Measurements from ENCODE around the gene CAPN11.
A peak's percentile ranks its signal among the peaks of the same experiment; 100 is the strongest.

The CAPN11 gene

DNA sequence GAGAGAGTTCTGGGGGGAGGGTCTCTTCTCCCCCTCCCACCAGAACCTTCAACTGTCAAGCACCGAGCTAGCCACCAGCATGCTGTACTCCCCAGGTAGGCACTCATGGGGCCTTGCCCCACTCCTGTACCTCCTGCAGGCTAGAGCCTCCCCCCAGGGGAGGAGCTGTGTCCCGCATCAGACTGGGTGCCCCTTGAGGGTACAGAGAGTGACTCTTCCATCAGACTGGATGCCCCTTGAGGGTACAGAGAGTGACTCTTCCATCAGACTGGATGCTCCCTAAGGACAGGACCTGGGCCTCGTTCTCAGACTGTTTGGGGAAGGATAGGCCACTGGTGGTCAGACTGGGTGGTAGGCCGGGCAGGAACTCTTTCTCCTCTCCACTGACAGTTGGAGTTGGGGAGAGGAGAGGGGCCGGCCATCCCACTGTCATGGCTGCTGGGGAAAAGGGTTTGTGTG, at the start of gene CAPN11:
TSS of gene CAPN11 (plus strand) at position 51 of the 459 bp plus-strand sequence. CDS start at position 80, 29 bp downstream.
- DNase-seq, result no peak

DNA sequence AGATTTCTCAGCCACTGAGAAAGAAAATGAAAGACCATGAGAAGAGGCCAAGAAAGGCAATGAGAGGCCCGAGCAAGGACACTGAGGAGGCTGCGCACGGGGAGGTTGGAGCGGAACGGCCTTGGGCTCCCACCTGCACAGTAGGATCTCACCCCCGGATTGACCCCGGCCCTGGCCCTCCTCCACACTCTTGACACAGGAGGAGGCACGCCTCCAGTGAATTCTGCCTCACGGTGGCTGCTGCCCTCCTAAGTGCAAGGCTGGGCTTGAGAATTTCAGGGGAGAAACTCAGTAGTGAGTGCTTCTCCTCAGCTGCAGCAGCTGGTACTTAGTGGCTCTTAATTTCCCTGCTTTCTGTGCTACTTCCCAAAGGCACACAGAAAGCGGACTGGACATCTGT, 49.4 kb upstream of the CAPN11 start:
- no peak for DNase-seq

DNA sequence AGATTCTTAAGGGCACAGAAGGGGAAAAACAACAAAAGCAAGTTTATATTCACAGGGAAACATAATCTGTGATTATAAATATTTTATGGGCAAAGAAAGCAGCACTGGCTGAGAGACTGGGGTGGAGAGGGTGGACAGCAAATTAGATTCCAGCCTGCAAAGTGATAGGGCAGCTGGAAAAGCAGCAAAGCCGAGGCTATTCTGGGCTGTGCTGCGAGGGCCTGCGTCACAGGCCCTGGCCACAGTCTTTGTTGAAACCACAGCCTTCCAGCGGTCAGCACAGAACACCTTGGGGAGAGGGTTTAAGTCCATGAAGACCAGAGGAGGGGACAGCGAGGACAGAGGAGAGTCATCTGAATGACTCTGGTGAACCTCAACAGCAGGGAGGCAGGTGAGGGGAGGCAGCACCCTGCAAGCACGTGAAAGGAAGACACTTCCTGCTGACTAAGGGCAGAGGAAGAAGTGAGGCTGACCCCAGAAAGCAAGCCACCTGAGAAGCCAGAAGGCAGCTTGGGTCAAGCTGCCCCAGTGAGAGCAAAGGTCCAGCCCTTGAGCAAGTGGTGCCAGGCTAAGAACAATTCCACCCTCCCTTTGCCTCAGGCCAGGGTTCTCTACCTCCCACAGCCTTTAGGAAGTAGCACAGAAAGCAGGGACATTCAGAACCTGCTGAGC, 48.5 kb upstream of the CAPN11 start:
- no peak for DNase-seq

DNA sequence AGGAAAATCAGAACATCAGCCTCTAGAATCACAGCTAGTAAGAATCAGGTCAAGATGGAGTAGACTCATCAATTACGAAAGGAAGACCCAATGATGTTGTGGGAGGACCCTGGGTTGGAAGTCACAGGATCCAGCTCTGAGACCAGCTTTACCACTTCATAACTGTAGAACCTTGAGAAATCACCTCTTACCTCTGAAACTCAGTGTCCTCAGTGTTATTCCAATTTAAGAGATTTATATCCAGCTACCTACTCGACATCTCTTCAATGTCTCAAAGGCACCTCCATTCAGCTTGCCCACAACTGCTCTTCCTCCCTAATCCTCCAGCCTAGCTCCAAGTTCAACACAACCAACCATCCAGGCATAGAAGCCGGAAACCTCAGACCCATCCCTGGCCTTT, 47.7 kb upstream of the CAPN11 start:
- no peak for DNase-seq

DNA sequence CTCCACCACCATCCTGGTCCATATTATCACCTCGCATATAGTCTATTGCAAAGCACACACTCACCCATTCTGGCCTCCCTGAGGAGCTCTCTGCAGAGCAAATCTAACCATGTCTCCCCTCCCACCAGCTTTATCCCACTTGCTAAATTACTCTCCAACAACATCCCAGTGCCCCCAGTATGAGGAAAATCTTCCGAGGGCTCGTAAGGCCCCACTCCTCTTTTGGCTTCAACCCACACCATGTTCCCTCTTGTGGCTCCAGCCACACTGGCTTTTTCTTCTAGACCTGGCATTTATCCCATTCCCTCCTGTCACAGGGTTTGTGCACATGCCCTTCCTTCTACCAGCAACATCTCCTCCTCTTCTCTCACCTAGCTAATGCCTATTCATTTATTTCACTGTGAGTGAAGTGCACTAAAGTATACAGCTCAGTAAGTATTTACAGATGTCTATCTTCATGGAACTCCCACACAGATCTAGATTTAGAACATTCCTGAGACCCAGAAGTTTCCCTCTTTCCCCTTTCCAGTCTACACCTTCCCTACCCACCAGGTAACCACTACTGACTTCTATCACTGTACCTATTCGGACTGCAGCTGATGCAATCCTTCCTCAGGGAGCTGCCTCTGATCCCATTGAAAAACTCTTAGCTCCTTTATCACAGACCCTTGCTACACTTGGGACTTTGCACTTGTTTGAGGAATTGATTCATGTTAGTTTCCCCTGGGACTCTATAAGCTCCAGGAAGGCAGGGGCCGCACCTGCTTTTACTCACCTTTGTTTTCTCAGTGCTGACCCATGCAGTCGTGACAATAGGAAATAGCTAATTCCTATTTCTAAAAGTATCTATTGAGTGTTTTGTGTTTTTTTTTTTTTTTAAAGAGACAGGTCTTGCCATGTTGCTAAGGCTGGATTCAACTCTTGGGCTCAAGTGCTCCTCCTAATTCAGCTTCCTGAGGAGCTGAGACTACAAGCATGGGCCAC, 46.9 kb upstream of the CAPN11 start:
- DNase-seq, result no peak

DNA sequence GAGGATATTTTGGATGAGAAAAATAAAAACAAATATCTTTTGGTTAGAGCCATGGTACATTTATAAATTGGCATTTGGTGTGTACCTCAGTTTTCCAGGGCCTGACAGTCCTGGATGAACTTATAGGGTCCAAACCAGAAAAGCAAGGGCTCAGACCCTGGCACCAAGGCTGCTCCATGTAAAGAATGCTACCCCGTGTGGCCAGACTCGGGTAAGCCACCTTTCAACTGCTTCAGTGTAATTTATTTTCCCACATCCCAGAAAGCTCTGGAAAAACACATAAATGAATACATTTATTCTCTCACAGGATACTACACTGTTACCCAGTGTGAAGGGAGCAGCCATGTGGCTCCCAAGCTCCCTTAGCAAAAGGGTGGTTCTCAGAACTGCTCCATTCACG, 45.2 kb upstream of the CAPN11 start:
- no peak for DNase-seq

DNA sequence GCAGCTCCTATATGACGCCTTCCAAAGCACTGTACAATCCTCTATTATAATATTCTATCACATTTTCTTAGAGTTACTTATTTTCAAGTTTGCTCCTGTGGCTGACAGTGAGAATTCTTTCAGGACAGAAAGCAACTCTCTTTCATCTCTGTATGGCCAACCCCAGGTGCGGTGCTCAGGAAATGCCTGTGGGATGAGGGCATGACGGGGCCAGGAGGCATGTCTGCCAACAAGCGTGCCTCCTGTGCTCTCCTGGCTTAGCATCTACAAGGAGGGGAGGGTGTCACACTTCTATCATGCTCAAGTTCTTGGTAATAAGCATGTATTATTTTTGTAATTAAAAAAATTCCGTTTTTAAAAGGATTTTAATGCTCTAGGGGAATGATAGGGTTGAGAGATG, 42.8 kb upstream of the CAPN11 start:
- no peak for DNase-seq

DNA sequence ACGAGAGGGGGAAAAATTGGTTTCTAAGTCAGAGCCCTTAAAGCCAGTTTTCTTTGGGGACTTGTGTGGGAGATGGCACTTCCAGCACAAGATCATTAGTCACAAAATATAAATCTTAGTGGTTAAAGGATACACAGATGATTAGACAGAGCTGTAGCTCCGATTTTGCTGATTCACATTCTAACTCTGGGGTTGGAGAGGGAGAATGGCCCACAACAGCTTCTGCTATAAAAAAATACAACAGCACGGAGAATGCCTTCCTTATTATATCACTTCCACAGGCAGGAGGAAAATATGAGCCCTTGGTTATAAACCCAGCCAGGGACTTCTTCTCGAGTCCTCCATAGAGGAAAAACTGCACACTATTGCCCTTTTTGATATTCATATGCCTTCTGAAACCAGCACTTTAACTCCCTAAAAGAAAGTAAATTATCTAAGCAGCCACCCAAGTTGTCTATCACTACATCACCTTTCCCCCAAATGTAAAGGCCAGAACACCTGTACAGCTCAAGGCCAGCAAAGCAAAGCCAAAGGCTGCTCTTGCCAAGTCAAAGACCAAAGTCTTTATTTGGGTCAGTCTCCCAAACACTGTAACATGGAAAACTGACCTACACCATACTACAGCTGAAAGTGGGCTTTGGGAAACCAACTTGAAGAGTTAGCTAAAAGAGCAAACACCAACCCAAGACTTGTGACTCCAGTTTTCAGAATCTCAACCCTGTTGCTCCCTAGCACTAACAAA, 41.8 kb upstream of the CAPN11 start:
- DNase-seq, result no peak

DNA sequence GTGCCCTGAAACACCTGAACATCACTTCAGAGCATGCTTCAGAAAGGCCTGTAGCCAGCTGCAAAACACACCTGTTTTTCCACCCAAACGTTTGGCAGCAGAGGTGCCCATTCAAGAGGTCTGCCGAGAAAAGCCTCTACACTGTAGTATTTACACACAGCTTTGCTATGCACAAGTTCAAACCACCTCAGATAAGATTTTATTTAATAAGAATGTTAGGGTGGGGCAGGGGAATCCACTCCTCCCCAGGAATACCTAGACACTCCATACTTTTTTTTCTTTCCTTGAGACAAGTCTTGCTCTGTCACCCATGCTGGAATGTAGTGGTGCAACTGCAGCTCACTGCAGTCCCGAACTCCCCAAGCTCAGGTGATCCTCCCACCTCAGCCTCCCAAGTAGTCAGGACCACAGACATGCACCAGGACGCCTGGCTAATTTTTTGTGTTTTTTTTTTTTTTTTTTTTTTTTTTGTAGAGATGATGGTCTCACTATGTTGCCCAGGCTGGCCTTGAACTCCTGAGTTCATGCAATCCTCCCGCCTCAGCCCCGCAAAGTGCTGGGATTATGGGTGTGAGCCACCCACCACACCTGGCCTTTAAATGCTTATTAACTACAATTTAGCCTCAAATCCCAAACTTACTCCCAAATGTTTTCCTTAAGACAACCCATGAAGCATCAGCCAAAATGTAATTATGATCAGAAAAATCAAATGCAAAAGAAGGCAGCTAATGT, 41.1 kb upstream of the CAPN11 start:
- no peak for DNase-seq

DNA sequence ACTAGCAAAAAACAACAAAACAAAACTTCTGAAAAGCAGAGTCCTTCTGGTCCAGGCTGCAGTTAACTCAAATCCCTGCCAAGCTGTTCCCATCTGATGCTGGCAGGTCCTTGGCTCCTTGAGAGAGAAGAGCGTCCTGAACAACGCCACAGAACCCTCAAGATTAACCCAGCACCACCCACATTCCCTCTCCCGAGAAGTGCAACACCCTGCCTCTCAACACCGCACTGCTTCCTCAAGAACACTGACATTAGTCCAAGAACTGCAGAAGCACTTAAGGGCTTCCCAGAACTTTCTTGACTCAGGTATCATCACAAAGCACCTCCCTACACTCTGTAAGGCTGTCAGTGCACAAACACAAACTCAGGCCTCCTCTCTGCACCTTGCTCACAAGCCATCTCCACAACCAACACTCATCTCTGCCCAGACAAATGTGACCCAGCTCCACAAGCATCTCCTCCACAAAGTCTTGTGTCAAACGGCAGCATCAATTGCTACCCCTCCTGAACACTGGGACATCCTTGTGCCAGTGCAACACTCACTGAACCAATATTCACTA, 38.8 kb upstream of the CAPN11 start:
- DNase-seq, result no peak

DNA sequence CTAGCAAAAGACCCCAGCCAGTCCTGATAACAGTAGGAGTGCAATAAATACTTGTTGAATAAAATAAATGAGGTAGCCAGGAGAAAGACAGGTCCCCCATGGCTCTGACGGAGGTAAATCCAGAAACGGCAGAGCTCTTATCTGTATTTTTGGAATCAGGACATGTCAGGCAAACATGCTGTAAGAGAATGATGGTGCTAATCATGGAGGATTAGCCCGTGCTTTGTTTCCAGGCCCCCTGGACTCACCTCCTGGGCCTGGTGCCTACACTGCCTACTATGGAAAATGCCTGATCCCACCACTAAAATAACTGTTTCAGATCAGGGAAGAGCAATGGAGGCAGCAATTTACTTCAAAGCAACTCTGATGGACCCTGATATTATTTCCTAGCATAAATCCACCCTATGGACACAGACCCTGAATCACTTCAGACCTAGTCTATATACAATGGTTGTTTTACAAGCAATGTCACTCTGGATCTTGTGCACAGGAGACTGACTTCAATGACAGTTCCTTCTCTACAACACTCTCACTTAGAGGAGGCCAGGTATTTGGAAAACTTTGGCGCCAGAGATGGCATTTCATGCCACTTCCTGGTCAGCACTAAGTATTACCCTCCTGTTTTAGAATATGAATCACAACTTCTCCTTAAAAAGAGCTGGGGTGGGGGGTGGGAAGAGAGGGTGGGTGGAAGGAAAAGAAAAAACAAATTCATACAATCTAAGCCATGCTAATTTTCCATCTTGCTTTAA, 37.8 kb upstream of the CAPN11 start:
- DNase-seq, result no peak

DNA sequence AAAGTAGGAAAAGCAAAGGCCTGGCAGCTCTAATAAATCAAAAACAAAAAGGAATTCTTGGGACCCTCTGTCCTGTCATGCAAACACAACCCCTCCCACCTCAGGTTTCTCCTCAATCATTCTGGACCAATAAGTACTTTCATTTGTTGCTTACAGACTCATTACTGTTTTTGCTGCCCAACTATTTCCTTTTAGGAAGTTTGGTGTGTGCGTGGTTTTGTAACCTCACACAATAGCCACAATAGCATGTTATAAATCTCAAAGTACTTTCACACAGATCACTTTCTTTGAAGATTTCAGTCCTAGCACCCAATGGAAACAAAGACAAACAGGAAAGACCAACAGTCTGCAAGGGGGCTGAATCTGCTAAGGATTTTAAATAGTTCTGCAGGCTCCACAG, 35.8 kb upstream of the CAPN11 start:
- no peak for DNase-seq

DNA sequence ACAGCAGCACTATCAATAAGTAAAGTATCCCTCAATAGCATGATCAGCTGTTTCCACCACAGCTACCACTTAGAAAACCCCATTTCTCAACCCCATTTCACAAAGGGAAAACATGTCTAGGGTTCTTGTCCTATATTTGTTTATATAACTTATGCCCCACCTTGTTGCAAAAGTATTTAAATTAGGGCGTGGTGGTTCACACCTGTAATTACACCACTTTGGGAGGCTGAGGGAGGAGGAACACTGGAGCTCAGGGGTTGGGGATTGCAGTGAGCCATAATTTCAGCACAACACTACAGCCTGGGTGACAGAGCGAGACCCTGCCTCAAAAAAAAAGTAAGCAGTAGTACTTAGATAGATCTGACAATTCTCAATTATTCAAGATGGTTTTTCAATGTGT, 35.1 kb upstream of the CAPN11 start:
- DNase-seq, result no peak

DNA sequence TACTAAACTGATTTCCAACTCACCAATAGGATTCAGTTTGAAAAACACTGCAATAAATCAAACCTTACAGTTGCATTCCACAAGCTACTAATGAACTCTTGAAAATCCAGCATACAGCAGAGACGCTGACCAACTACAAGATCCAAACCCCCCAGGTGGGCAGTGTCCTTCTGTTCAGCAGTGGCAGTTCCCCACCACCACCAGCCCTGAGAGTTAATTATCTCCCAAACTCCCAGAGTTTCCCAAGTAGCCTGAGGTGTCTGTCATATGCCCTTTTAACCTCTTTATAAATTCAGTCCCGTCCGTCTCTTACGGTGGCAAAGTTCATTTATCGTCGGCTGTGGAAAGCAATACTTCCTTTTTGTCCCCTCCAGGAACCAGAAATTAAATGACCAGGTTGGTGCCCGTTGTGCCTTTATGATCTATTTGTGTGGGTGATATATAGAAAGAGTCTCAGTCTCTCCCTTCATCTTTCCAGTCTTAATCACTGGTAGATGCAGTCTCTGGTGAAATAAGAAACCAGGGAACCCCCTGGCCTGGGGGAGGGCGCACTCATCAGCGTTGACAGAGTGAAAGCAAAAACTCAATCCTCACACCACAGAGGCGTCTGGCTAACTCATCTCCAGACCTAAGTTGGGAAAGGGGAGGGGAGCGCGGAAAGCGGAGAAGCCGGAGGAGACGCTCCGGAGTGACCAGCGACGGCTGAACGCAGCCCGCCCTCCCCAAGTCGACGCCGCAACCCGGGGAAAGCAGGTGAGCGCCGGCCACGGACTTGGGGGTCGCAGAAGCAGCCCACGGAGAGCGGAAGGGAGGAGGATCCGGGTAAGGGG, 32.1 kb upstream of the CAPN11 start:
- DNase-seq, result peak; percentile 74

DNA sequence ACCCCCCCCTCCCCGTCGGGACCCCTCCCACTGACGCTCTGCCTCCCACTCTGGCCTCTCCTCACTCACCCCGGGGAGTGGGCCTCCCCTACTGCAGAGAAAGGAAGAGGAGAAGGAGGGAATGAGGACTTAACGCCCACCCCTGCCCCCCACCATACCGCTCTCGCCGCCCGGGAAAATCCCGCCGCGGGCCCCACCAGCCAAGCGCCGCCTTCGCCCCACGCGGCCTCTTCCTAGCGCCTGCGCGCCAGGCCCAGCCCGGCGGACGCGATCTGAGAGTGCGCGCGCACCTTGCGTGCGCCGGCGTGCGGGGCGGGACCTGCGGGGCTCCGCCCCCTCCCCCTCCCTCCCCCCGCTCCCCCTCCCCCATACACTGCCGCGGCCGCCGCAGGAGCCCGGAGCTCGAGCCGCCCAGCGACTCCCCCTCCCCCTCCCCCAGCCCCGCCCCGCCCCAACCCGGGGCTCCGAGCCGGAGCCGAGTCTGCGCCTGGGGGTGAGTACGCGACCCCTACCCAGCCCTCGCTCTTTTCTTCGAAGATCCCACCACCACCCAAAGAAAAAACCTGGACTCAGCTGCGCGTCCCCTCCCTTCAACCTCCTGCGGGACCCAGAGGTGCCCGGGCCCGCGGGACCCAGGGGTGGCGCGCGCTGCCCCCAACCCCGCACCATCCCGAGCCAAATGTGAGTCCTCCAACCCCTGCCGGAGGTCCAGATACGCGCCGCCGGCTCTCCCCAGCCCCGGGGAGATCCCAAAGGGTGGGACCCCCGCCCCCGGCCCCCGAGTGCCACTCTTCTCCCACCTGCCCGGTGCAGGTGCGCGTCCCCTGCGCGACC, 31.2 kb upstream of the CAPN11 start, which contains the start of the genes MRPL14 and TMEM63B:
TSS of gene MRPL14 (minus strand) at position 267 of the 834 bp plus-strand sequence. CDS start 10,841 bp downstream, outside the sequence.
TSS of gene TMEM63B (plus strand) at position 369 of the 834 bp plus-strand sequence. CDS start 7,031 bp downstream, outside the sequence.
- peak; percentile 92 for DNase-seq

DNA sequence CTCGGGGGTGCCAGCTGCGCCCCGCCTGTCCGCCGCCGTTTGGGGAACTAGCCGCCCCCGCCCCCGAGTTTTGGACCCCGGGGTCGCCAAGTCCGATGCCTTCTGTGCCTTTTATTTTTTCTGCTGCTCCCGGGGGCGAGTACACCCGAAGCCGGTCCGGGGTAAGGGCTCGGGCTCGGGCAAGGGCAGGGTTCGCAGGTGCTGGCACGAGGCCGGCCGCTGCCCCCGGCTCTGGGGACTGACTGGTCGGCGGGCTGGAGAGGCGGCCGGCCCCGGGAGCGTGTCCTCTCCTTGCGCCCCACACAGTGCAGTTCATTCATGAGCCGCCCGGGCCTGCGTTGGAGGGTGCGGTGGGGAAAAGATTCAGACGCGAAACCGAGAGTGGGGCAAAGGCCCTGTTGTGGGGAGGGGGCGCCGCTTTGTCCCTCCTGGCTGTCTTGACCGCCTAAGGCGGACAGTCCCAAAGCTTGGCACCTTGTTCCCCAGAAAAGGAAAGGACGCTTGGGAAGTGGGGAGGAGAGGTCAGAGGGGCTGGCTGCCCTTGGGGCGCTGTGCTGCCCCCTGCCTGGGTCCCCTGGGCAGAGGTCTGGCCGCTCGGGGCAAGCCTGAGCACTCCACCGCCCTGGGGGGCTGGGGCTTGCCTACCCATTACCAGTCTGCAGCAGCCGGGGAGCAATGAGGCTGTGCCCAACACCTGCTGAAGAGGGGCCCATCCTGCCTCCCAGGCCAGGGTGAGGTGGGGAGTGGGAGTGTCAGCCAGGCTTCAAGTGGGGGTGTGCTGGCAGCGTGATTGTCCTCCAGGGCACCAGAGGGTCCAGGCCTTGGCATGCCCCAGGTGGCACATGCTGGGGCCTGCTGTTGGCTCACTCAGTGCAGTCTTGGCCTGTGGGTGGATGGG, 30.4 kb upstream of the CAPN11 start:
- no peak for DNase-seq

DNA sequence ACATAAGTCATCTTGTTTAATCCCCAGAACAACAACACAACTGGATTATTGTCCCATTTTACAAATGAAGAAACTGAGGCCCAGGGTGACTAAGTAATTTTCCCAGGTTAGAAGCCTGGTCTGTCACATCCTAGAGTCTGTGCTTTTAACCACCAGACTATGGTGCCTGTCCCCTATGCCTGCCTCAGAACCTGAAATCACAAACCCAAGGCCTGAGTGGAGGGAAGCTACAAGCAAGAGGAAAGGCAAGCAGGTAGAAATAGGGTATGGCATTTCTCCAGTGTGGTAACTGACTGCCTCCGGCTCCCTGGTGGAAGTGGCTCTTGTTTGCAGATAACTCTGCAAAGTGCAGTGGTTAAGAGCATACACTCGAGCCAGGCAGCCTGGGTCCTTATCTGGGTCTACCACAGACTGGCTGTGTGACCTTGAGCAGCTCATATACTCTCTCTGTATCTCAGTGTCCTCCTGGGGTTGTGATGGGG, 28.7 kb upstream of the CAPN11 start:
- DNase-seq, result no peak

DNA sequence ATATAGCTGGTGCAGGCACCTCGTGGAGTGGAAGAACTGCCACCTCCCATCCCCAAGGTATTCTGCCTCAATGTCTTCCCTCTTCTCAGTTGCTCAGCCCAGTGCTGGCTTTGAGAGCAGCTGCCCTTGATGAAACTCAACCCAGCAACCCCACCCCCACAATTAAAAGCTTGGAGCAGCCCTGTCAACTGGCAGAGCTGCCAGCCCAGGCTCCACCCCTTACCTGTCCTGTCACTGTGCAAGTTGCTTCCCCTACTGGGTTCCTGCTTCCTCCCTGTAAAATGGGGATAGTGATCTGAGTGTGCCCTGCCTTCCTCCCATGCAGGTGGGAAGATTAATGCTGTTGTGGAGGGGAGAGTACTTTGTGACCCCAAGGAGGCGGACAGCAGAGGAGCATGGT, 26.7 kb upstream of the CAPN11 start:
- DNase-seq, result no peak
